ENCODE data around the gene PAFAH2. TPM values are rescaled to one million over a fixed set of nuclear protein-coding genes. Genes with fewer than 3 reads are reported as not detected.

The PAFAH2 gene
- polyA plus RNA-seq, 1 of the 3 experiments (the other 2 are of a cell fraction), result 10.8 TPM

- Histone ChIP-seq H3K4me2 (peak within 1 kb of the TSS; percentile 71), H3K4me3 (ENCODE audit: low read depth in 2 of 2, low read length in 1 of 2) (peak within 1 kb of the TSS; percentile 48 to 59), H3K79me2 (ENCODE audit: insufficient read depth) (no peaks in the 10 kb centered on the region), H3K36me3 (replicated peaks in 1 of 2; ENCODE audit: control insufficient read depth in 1 of 2, insufficient read depth in 2 of 2, low read length in 1 of 2) (no peaks in the 10 kb centered on the region), H2AFZ (ENCODE audit: low read depth) (no peak within 1 kb of the TSS), H3K27ac (ENCODE audit: low read depth in 2 of 2, low read length in 1 of 2) (peak within 1 kb of the TSS in 1 of 2 experiments; percentile 95; a peak in 2 of 4 replicates), H4K20me1 (ENCODE audit: insufficient read depth) (no peaks in the 10 kb centered on the region), H3K27me3 (ENCODE audit: insufficient read depth) (no peaks in the 10 kb centered on the region), H3K4me1 (ENCODE audit: control insufficient read depth in 1 of 2, insufficient read depth in 2 of 2, low read depth in 1 of 2, low read length in 1 of 2) (peaks cover 2 to 43% of the 10 kb centered on the region in 2 experiments; a peak in 2 of 4 replicates), H3K9ac (no peak within 1 kb of the TSS), H3K9me3 (no peaks in the 10 kb centered on the region), H3F3A (replicated peaks; ENCODE audit: insufficient read depth) (no peaks in the 10 kb centered on the region), H3K9me2 (no peaks in the 10 kb centered on the region)
- 14% methylated on average over 7 of the region's 15 CpGs for WGBS (ENCODE audit: low lambda C conversion rate)
- ChIA-PET POLR2A (interaction anchor here (0.7 to 1.9 kb wide), 6 partner anchors 14 to 147 kb away, joined by 3 to 13 read pairs (median 4); partner anchors contain the start of genes PAFAH2 and PAQR7), CTCF (interaction anchor here (1.0 to 3.0 kb wide), 9 partner anchors 12 to 148 kb away, joined by 3 to 12 read pairs (median 9); partner anchors contain the start of genes PAFAH2 and ZNF593)
- 0 out of 2 replicates have a peak, but pooled peaks have one; percentile 24 for TF ChIP-seq RCOR1 (IDR thresholded peaks at IDR 0.05; ENCODE audit: low read length)
- TF ChIP-seq EP300 (IDR thresholded peaks at IDR 0.05; ENCODE audit: borderline replicate concordance in 1 of 2, low read depth in 1 of 2, low read length in 1 of 2), result peak in 1 of 2 experiments; percentile 52; a peak in 1 of 4 replicates
- no peak for TF ChIP-seq TEAD4 (IDR thresholded peaks at IDR 0.05; ENCODE audit: borderline replicate concordance, insufficient read depth)
- TF ChIP-seq, protein P1, sequence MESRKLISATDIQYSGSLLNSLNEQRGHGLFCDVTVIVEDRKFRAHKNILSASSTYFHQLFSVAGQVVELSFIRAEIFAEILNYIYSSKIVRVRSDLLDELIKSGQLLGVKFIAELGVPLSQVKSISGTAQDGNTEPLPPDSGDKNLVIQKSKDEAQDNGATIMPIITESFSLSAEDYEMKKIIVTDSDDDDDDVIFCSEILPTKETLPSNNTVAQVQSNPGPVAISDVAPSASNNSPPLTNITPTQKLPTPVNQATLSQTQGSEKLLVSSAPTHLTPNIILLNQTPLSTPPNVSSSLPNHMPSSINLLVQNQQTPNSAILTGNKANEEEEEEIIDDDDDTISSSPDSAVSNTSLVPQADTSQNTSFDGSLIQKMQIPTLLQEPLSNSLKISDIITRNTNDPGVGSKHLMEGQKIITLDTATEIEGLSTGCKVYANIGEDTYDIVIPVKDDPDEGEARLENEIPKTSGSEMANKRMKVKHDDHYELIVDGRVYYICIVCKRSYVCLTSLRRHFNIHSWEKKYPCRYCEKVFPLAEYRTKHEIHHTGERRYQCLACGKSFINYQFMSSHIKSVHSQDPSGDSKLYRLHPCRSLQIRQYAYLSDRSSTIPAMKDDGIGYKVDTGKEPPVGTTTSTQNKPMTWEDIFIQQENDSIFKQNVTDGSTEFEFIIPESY (IDR thresholded peaks at IDR 0.05; ENCODE audit: borderline replicate concordance, low read depth), result no peak
- no peak for TF ChIP-seq YY1 (IDR thresholded peaks at IDR 0.05; ENCODE audit: low read depth)
- TF ChIP-seq SMC3 (IDR thresholded peaks at IDR 0.05; ENCODE audit: low read depth, low read length), result no peak
- TF ChIP-seq NRF1 (IDR thresholded peaks at IDR 0.05; ENCODE audit: low read depth, low read length), result no peak
- peak; percentile 71; the same call in 1 of the 2 replicates for TF ChIP-seq RFX5 (IDR thresholded peaks at IDR 0.05; ENCODE audit: low read length)
- TF ChIP-seq RXRA (IDR thresholded peaks at IDR 0.05; ENCODE audit: borderline replicate concordance, low read depth), result no peak
- TF ChIP-seq EZH2phosphoT487 (IDR thresholded peaks at IDR 0.05; ENCODE audit: borderline replicate concordance, low read depth), result no peak
- TF ChIP-seq GATA2 (CRISPR knock-in tag; IDR thresholded peaks at IDR 0.05), result peak; percentile 82
- peak; percentile 71; the same call in 1 of the 2 replicates for TF ChIP-seq MXI1 (IDR thresholded peaks at IDR 0.05; ENCODE audit: low read depth, low read length)
- peak; percentile 88 for TF ChIP-seq POLR2AphosphoS5 (IDR thresholded peaks at IDR 0.05; ENCODE audit: low read depth, low read length)
- TF ChIP-seq TCF12 (IDR thresholded peaks at IDR 0.05), result no peak
- 0 out of 2 replicates have a peak, but pooled peaks have one; percentile 7 for TF ChIP-seq RAD21 (IDR thresholded peaks at IDR 0.05; ENCODE audit: low read length)
- no peak for TF ChIP-seq PBX3 (IDR thresholded peaks at IDR 0.05)
- no peak for TF ChIP-seq SIN3A (IDR thresholded peaks at IDR 0.05; ENCODE audit: borderline replicate concordance, low read depth, low read length)
- TF ChIP-seq NFIC (IDR thresholded peaks at IDR 0.05; ENCODE audit: borderline replicate concordance), result no peak
- TF ChIP-seq, protein P2, sequence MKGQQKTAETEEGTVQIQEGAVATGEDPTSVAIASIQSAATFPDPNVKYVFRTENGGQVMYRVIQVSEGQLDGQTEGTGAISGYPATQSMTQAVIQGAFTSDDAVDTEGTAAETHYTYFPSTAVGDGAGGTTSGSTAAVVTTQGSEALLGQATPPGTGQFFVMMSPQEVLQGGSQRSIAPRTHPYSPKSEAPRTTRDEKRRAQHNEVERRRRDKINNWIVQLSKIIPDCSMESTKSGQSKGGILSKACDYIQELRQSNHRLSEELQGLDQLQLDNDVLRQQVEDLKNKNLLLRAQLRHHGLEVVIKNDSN (IDR thresholded peaks at IDR 0.05; ENCODE audit: borderline replicate concordance, low read depth), result no peak
- TF ChIP-seq REST (IDR thresholded peaks at IDR 0.05; ENCODE audit: low read depth, low read length), result no peak
- peak; percentile 60; the same call in 1 of the 2 replicates for TF ChIP-seq TAF1 (IDR thresholded peaks at IDR 0.05; ENCODE audit: borderline replicate concordance, low read depth, low read length)
- peak; percentile 96 for DNase-seq
These were observed 24.0 kb upstream of the PAFAH2 start, which contains the start of gene EXTL1 for GRCh38 chr1:26021647-26022403. Gene EXTL1, plus strand, starts transcription at chr1:26021775. Its CDS starts 872 bp downstream, at chr1:26022647.

Measured in SK-N-SH (cell line).